ENCODE data around the gene PRKAG2.

PRKAG2 gene

GRCh38 chr7:151796091-151796870 lies 80.6 kb downstream of the PRKAG2 start:
- no peak for DNase-seq (ENCODE audit: low read depth)
- no peak overlapping the region for H3K4me3 ChIP-seq (ENCODE audit: low read depth, low read length)

GRCh38 chr7:151795168-151795811 lies 81.6 kb downstream of the PRKAG2 start:
- DNase-seq (ENCODE audit: low read depth): no peak
- no peak overlapping the region for H3K4me3 ChIP-seq (ENCODE audit: low read depth, low read length)

GRCh38 chr7:151794508-151795167 lies 82.3 kb downstream of the PRKAG2 start:
- no peak for DNase-seq (ENCODE audit: low read depth)
- no peak overlapping the region for H3K4me3 ChIP-seq (ENCODE audit: low read depth, low read length)

GRCh38 chr7:151793991-151794507 lies 82.9 kb downstream of the PRKAG2 start:
- DNase-seq (ENCODE audit: low read depth): no peak
- no peak overlapping the region for H3K4me3 ChIP-seq (ENCODE audit: low read depth, low read length)

- H3K4me3 ChIP-seq (ENCODE audit: low read depth, low read length): no peak overlapping the region
- DNase-seq (ENCODE audit: low read depth): no peak
Measured at GRCh38 chr7:151793531-151793951, 83.4 kb downstream of the PRKAG2 start.

GRCh38 chr7:151792636-151793035 lies 84.3 kb downstream of the PRKAG2 start:
- no peak for DNase-seq (ENCODE audit: low read depth)
- no peak overlapping the region for H3K4me3 ChIP-seq (ENCODE audit: low read depth, low read length)

GRCh38 chr7:151792086-151792485 lies 84.8 kb downstream of the PRKAG2 start:
- DNase-seq (ENCODE audit: low read depth): no peak
- H3K4me3 ChIP-seq (ENCODE audit: low read depth, low read length): no peak overlapping the region

GRCh38 chr7:151790830-151791620 lies 85.9 kb downstream of the PRKAG2 start:
- H3K4me3 ChIP-seq (ENCODE audit: low read depth, low read length): no peak overlapping the region
- DNase-seq (ENCODE audit: low read depth): no peak

GRCh38 chr7:151790095-151790829 lies 86.7 kb downstream of the PRKAG2 start:
- DNase-seq (ENCODE audit: low read depth): no peak
- no peak overlapping the region for H3K4me3 ChIP-seq (ENCODE audit: low read depth, low read length)

- H3K4me3 ChIP-seq (ENCODE audit: low read depth, low read length): no peak overlapping the region
- DNase-seq (ENCODE audit: low read depth): no peak
Measured at GRCh38 chr7:151789380-151789947, 87.5 kb downstream of the PRKAG2 start.

- no peak overlapping the region for H3K4me3 ChIP-seq (ENCODE audit: low read depth, low read length)
- DNase-seq (ENCODE audit: low read depth): no peak
Measured at GRCh38 chr7:151787348-151787747, 89.6 kb downstream of the PRKAG2 start.

- DNase-seq (ENCODE audit: low read depth): no peak
Measured at GRCh38 chr7:151786936-151787335, 90.0 kb downstream of the PRKAG2 start.

GRCh38 chr7:151786241-151786640 lies 90.7 kb downstream of the PRKAG2 start:
- H3K4me3 ChIP-seq (ENCODE audit: low read depth, low read length): no peak overlapping the region
- DNase-seq (ENCODE audit: low read depth): no peak

More at GRCh38 chr7:151786936-151787335, 90.0 kb downstream of the PRKAG2 start:
- H3K4me3 ChIP-seq (ENCODE audit: low read depth, low read length): no peak overlapping the region

GRCh38 chr7:151785681-151785965 lies 91.3 kb downstream of the PRKAG2 start:
- no peak for DNase-seq (ENCODE audit: low read depth)
- H3K4me3 ChIP-seq (ENCODE audit: low read depth, low read length): no peak overlapping the region

GRCh38 chr7:151784853-151785680 lies 91.8 kb downstream of the PRKAG2 start:
- H3K4me3 ChIP-seq (ENCODE audit: low read depth, low read length): no peak overlapping the region
- DNase-seq (ENCODE audit: low read depth): no peak

GRCh38 chr7:151783958-151784575 lies 92.8 kb downstream of the PRKAG2 start:
- DNase-seq (ENCODE audit: low read depth): no peak

GRCh38 chr7:151782598-151783448 lies 94.1 kb downstream of the PRKAG2 start:
- peak overlapping the region; percentile 29 for H3K4me3 ChIP-seq (ENCODE audit: low read depth, low read length)
- DNase-seq (ENCODE audit: low read depth): no peak

More at GRCh38 chr7:151783958-151784575, 92.8 kb downstream of the PRKAG2 start:
- no peak overlapping the region for H3K4me3 ChIP-seq (ENCODE audit: low read depth, low read length)

Measured in skeletal muscle cell (primary cell).